SK-N-SH (cell line): Measurements from ENCODE around the gene SFTPA2. TPM values are rescaled to one million over a fixed set of nuclear protein-coding genes. Genes with fewer than 3 reads are reported as not detected.
"Not testable (repeated sequence)": the region's sequence is repeated elsewhere in the genome, so short reads cannot be mapped to it uniquely, and the experiment has no call there.

Experiments used
- CTCF ChIA-PET: fragments of 300-600, 350-600 bp; formaldehyde crosslinking; extraction: SDS; loops from one replicate; lab custom pipeline; 2021; lab: Yijun Ruan, JAX
- POLR2A ChIA-PET: fragments of 350-600 bp; sonication (Branson Sonifier 250); formaldehyde crosslinking; extraction: SDS; loops from one replicate; lab custom pipeline; 2020; ENCODE audit warnings: antibody characterized with exemption, inconsistent platforms; lab: Yijun Ruan, JAX
- DNase-seq: peaks from one replicate; pipeline ENCODE4 v3.0.0; 2012
- H2AFZ ChIP-seq: fragments of 200-600 bp; sonication (generic); 2 replicates; pipeline ENCODE4 v1.8.1; 2016; ENCODE audit warnings: antibody characterized with exemption, mild to moderate bottlenecking, low read depth
- H3F3A ChIP-seq: fragments of 200-600 bp; sonication (generic); replicated peaks from 2 replicates; pipeline ENCODE3; 2016; ENCODE audit warnings: antibody characterized with exemption, mild to moderate bottlenecking; ENCODE audit not compliant: insufficient read depth
- H3K27ac ChIP-seq, 2 experiments: fragments of 200-500 bp in 1 of 2; fragments of 200-600 bp in 1 of 2; sonication (Bioruptor generic) in 1 of 2; sonication (generic), shearing (Covaris generic) in 1 of 2; 2 replicates each; pipeline versions ENCODE4 v1.5.1 to v1.6.1; 2014 to 2016; ENCODE audit warnings: low read depth in 2 of 2, inconsistent platforms in 1 of 2, low read length in 1 of 2, mild to moderate bottlenecking in 1 of 2, mixed read lengths in 1 of 2
- H3K27me3 ChIP-seq: fragments of 200-600 bp; sonication (generic), shearing (Covaris generic); 2 replicates; pipeline ENCODE4 v1.6.1; 2016; ENCODE audit warnings: mixed run types; ENCODE audit not compliant: insufficient read depth
- H3K36me3 ChIP-seq, 2 experiments: fragments of 200-500 bp in 1 of 2; fragments of 200-600 bp in 1 of 2; sonication (Bioruptor generic) in 1 of 2; sonication (generic) in 1 of 2; replicated peaks in 1 of 2; 2 replicates each; pipeline versions ENCODE3 to v1.5.1; 2014 to 2016; ENCODE audit warnings: low read length in 1 of 2, mild to moderate bottlenecking in 1 of 2; ENCODE audit not compliant: insufficient read depth in 2 of 2, control insufficient read depth in 1 of 2
- H3K4me1 ChIP-seq, 2 experiments: fragments of 200-500 bp in 1 of 2; fragments of 200-600 bp in 1 of 2; sonication (Bioruptor generic) in 1 of 2; sonication (generic), shearing (Covaris generic) in 1 of 2; 2 replicates each; pipeline versions ENCODE4 v1.5.1 to v1.6.1; 2014 to 2016; ENCODE audit warnings: low read depth in 1 of 2, low read length in 1 of 2, mixed run types in 1 of 2; ENCODE audit not compliant: insufficient read depth in 2 of 2, control insufficient read depth in 1 of 2
- H3K4me2 ChIP-seq: fragments of 200-600 bp; sonication (generic), shearing (Covaris generic); 2 replicates; pipeline ENCODE4 v1.6.1; 2017; ENCODE audit warnings: mixed run types
- H3K4me3 ChIP-seq, 2 experiments: fragments of 200-500 bp in 1 of 2; fragments of 200-600 bp in 1 of 2; sonication (Bioruptor generic) in 1 of 2; sonication (generic), shearing (Covaris generic) in 1 of 2; 2 replicates each; pipeline versions ENCODE4 v1.5.1 to v1.8.1; 2014 to 2016; ENCODE audit warnings: low read depth in 2 of 2, inconsistent platforms in 1 of 2, low read length in 1 of 2, mild to moderate bottlenecking in 1 of 2, mixed read lengths in 1 of 2, moderate library complexity in 1 of 2
- H3K79me2 ChIP-seq: fragments of 200-600 bp; sonication (generic); 2 replicates; pipeline ENCODE4 v1.8.1; 2017; ENCODE audit warnings: mild to moderate bottlenecking; ENCODE audit not compliant: insufficient read depth
- H3K9ac ChIP-seq: fragments of 200-600 bp; sonication (generic); 2 replicates; pipeline ENCODE4 v1.6.1; 2017; ENCODE audit warnings: mixed run types
- H3K9me2 ChIP-seq: fragments of 200-600 bp; sonication (generic); 2 replicates; pipeline ENCODE4 v1.6.1; 2017; ENCODE audit warnings: mixed run types
- H3K9me3 ChIP-seq: fragments of 200-600 bp; sonication (generic); 2 replicates; pipeline ENCODE4 v1.6.1; 2017; ENCODE audit warnings: mixed run types, mild to moderate bottlenecking, moderate library complexity
- H4K20me1 ChIP-seq: fragments of 200-600 bp; sonication (generic); 2 replicates; pipeline ENCODE4 v1.6.1; 2017; ENCODE audit warnings: mild to moderate bottlenecking, mixed run types; ENCODE audit not compliant: insufficient read depth
- FOSL2 ChIP-seq: IDR thresholded peaks from 2 replicates; pipeline ENCODE4 v1.4.0; 2012; ENCODE audit warnings: low read depth, mild to moderate bottlenecking, moderate library complexity, borderline replicate concordance
- GABPA ChIP-seq: IDR thresholded peaks from 2 replicates; pipeline ENCODE4 v1.4.0; 2012; ENCODE audit warnings: low read depth, mild to moderate bottlenecking
- GATA2 ChIP-seq: sonication (generic); formaldehyde crosslinking; IDR thresholded peaks from 2 replicates; pipeline ENCODE4 v1.5.0; 2020; ENCODE audit warnings: mild to moderate bottlenecking, missing genetic modification reagents
- MXI1 ChIP-seq: IDR thresholded peaks from 2 replicates; pipeline ENCODE4 v1.6.1; 2012; ENCODE audit warnings: mild to moderate bottlenecking, low read depth, low read length, improper control_type of control experiment
- NFIC ChIP-seq: IDR thresholded peaks from 2 replicates; pipeline ENCODE4 v1.4.0; 2012; ENCODE audit warnings: borderline replicate concordance
- SIN3A ChIP-seq: IDR thresholded peaks from 2 replicates; pipeline ENCODE4 v1.6.1; 2012; ENCODE audit warnings: low read depth, mild to moderate bottlenecking, low read length, moderate library complexity, borderline replicate concordance
- SMC3 ChIP-seq: IDR thresholded peaks from 2 replicates; pipeline ENCODE4 v1.6.1; 2012; ENCODE audit warnings: low read depth, low read length, improper control_type of control experiment
- TCF12 ChIP-seq: IDR thresholded peaks from 2 replicates; pipeline ENCODE4 v1.4.0; 2012
- YY1 ChIP-seq: IDR thresholded peaks from 2 replicates; pipeline ENCODE4 v1.4.0; 2012; ENCODE audit warnings: low read depth, mild to moderate bottlenecking
- WGBS: methylation state at CpG from one replicate; pipeline ENCODE4 v1.1.6; 2017; ENCODE audit warnings: low lambda C conversion rate; 5-methylcytosine and 5-hydroxymethylcytosine counted together
- polyA plus RNA-seq, 3 experiments: library from polyadenylated mRNA; depleted of rRNA; stranded (reverse); fragments of >200 nt; gene quantifications; 2 replicates each; pipeline ENCODE4 v1.2.3, GENCODE V29; 2012

The SFTPA2 gene
- polyA plus RNA-seq, 1 of the 3 experiments (the other 2 are of a cell fraction), result not detected

DNA sequence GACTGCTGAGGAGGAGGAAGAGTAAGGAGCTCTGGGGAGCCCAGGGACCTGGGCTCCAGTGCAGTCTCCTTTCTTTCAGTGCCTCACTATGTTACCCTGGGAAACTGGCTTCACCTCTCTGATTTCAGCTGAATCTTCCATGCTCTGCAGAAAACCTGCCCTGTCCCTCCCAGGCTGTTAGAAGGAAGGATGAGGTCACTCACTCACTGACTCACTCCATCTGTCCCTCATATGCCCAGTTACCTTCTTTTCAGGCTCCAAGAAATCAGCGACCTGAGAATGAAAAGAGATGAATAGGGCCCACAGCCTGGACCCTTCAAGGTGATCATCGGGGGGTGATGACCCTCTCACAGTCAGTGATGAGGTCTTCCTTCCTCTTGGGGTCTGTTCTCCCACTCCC is 481 bp downstream of the SFTPA2 start:
- Histone ChIP-seq H3F3A (no peaks in the 10 kb centered on the region), H3K4me3 (no peak overlapping the region), H3K27me3 (no peaks in the 10 kb centered on the region; the same call in 1 of the 2 replicates), H3K9me2 (no peaks in the 10 kb centered on the region), H4K20me1 (no peaks in the 10 kb centered on the region), H3K36me3 (no peaks in the 10 kb centered on the region), H3K27ac (no peak overlapping the region), H3K9me3 (no peaks in the 10 kb centered on the region), H2AFZ (no peak overlapping the region), H3K4me1 (no peaks in the 10 kb centered on the region), H3K9ac (no peak overlapping the region), H3K4me2 (no peak overlapping the region), H3K79me2 (no peaks in the 10 kb centered on the region)
- POLR2A ChIA-PET, result no interaction called here
- DNase-seq, result no peak
- TF ChIP-seq TCF12, result no peak
- no peak for TF ChIP-seq GATA2 (CRISPR knock-in tag)
- TF ChIP-seq FOSL2, result peak; percentile 11; the same call in 1 of the 2 replicates
- WGBS, result 17% methylated on average over 2 of the region's 2 CpGs
- CTCF ChIA-PET, result no interaction called here

DNA sequence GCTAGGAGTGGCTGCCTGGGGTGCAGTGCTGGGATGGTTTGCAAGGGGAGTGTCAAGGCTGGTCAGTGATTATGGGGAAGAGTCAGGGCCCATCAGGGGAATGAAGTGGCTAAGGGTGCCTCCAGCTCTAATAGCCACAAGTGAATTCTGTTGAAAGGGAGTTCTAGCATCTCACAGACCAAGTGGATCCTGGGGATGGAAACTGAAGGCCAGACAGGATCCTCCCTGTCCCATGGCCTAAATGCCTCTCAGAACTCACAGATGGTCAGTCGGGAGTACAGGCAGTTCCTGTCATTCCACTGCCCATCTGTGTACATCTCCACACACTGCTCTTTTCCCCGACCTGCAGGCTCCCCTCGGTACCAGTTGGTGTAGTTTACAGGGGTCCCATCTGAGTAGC is 3.2 kb downstream of the SFTPA2 start:
- H3K36me3 ChIP-seq, POLR2A ChIA-PET, H3F3A ChIP-seq, H3K79me2 ChIP-seq, H3K9me3 ChIP-seq, H3K9ac ChIP-seq, H3K4me1 ChIP-seq, H4K20me1 ChIP-seq, H3K9me2 ChIP-seq, DNase-seq, H3K4me3 ChIP-seq, H3K27ac ChIP-seq, H2AFZ ChIP-seq, CTCF ChIA-PET, H3K27me3 ChIP-seq, H3K4me2 ChIP-seq: not testable (repeated sequence)
- 55% methylated on average over 3 of the region's 3 CpGs for WGBS

DNA sequence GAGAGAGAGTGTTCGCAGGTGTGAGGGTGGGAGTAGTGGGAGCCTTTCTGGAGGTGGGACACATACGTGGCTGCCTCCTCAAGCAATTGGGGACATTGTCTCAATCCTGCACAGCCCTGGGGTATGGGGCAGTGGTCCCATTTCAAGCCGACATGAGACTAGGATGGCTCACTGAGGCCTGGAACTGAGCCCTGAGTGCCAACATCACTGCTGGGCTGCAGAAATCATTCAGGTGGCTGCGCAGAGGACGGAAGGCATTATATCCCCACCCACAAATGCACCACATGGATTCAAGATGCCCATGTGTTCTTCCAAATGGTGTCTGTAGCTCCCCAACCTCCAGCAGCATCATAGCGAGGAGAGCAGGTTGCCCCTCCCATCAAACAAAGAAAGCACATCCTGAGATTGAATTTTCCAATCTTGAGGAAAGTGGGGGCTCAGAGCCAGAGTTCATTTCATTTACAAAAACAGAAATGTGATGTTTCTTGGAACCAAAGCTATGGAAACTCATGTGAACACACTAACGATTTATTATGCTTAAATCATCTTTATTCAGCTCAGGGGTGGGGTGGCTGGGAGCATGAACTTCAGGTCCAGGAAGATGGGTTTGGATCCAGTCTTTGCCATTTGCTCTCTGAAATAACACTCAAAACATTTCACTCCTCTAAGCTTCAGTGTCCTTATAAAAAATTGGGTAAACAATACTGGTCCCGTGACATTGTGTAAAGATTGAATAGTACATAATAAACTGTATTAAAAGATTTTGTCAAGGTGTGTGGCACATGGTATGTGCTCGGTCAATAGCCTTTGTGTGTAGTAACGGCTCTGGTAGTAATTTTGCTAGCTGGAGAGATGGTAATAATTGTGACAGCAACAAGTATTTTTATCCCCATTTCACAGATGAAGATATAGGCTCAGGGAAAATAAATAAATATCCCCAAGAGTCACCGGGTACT is 4.6 kb downstream of the SFTPA2 start:
- ChIA-PET POLR2A (no interaction called here), CTCF (no interaction called here)
- no peak overlapping the region for H3K9ac ChIP-seq

More for the DNA sequence above, 4.6 kb downstream of the SFTPA2 start:
- 53% methylated on average over 7 of the region's 11 CpGs for WGBS
- no peaks in the 10 kb centered on the region for H3K4me1 ChIP-seq
- TF ChIP-seq GABPA (no peak), SIN3A (no peak), SMC3 (no peak), TCF12 (no peak), MXI1 (no peak), NFIC (no peak), YY1 (no peak)
- no peaks in the 10 kb centered on the region for H3F3A ChIP-seq
- H4K20me1 ChIP-seq, result no peaks in the 10 kb centered on the region
- H3K9me2 ChIP-seq, result no peaks in the 10 kb centered on the region
- H3K9me3 ChIP-seq, result no peaks in the 10 kb centered on the region
- H3K27me3 ChIP-seq, result no peaks in the 10 kb centered on the region; the same call in 1 of the 2 replicates
- no peak overlapping the region for H3K4me2 ChIP-seq
- H2AFZ ChIP-seq, result no peak overlapping the region
- no peak overlapping the region for H3K27ac ChIP-seq
- H3K79me2 ChIP-seq, result no peaks in the 10 kb centered on the region
- no peaks in the 10 kb centered on the region for H3K36me3 ChIP-seq
- H3K4me3 ChIP-seq, result no peak overlapping the region
- DNase-seq, result no peak
